NCI-H524 (cell line): ENCODE data around the gene CCSER1.
"Not testable (repeated sequence)": the region's sequence is repeated elsewhere in the genome, so short reads cannot be mapped to it uniquely, and the experiment has no call there.

Source experiments
- DNase-seq, 2 experiments: peaks; one replicate each; lab custom pipeline; 2025; lab: John Stamatoyannopoulos, UW

CCSER1 gene

GRCh38 chr4:90837241-90837640, 710.0 kb downstream of the CCSER1 start:
- no peak for DNase-seq

GRCh38 chr4:90838859-90839258, 711.7 kb downstream of the CCSER1 start:
- DNase-seq, result not testable (repeated sequence)

GRCh38 chr4:90840291-90840690, 713.1 kb downstream of the CCSER1 start:
- DNase-seq, result no peak

GRCh38 chr4:90840828-90841227, 713.6 kb downstream of the CCSER1 start:
- DNase-seq, result no peak

GRCh38 chr4:90841676-90842075, 714.5 kb downstream of the CCSER1 start:
- no peak for DNase-seq

GRCh38 chr4:90842960-90843359, 715.8 kb downstream of the CCSER1 start:
- no peak for DNase-seq

- DNase-seq, result no peak
Measured at GRCh38 chr4:90844241-90844640, 717.0 kb downstream of the CCSER1 start.

- DNase-seq, result no peak
Measured at GRCh38 chr4:90845777-90846176, 718.6 kb downstream of the CCSER1 start.

- no peak for DNase-seq
Measured at GRCh38 chr4:90852237-90852636, 725.0 kb downstream of the CCSER1 start.

GRCh38 chr4:90855111-90855510, 727.9 kb downstream of the CCSER1 start:
- no peak for DNase-seq

- peak; percentile 1 to 2 for DNase-seq
Measured at GRCh38 chr4:90857081-90857820, 730.1 kb downstream of the CCSER1 start.

GRCh38 chr4:90875791-90876190, 748.6 kb downstream of the CCSER1 start:
- DNase-seq, result no peak

GRCh38 chr4:90876296-90876695, 749.1 kb downstream of the CCSER1 start:
- no peak for DNase-seq

GRCh38 chr4:90883519-90883918, 756.3 kb downstream of the CCSER1 start:
- DNase-seq, result no peak

- DNase-seq, result no peak
Measured at GRCh38 chr4:90888571-90888970, 761.4 kb downstream of the CCSER1 start.

- no peak for DNase-seq
Measured at GRCh38 chr4:90889171-90889570, 762.0 kb downstream of the CCSER1 start.

GRCh38 chr4:90903413-90903812, 776.2 kb downstream of the CCSER1 start:
- DNase-seq, result peak; percentile 36 to 70

- no peak for DNase-seq
Measured at GRCh38 chr4:90904021-90904420, 776.8 kb downstream of the CCSER1 start.

- DNase-seq, result no peak
Measured at GRCh38 chr4:90906239-90906638, 779.0 kb downstream of the CCSER1 start.

GRCh38 chr4:90911724-90912434, 784.7 kb downstream of the CCSER1 start:
- DNase-seq, result not testable (repeated sequence)

- DNase-seq, result no peak
Measured at GRCh38 chr4:90922174-90922573, 795.0 kb downstream of the CCSER1 start.

GRCh38 chr4:90926957-90927356, 799.8 kb downstream of the CCSER1 start:
- DNase-seq, result no peak

- no peak for DNase-seq
Measured at GRCh38 chr4:90943311-90943710, 816.1 kb downstream of the CCSER1 start.

GRCh38 chr4:90946945-90947344, 819.8 kb downstream of the CCSER1 start:
- no peak for DNase-seq
